ENCODE data around the gene CEACAM16. TPM values are rescaled to one million over a fixed set of nuclear protein-coding genes. Genes with fewer than 3 reads are reported as not detected.

Gene CEACAM16
- total and polyA plus RNA-seq, 10 of the 15 experiments (the other 5 are each of a cell fraction or from before 2014, with no cell fraction given): not detected

DNA sequence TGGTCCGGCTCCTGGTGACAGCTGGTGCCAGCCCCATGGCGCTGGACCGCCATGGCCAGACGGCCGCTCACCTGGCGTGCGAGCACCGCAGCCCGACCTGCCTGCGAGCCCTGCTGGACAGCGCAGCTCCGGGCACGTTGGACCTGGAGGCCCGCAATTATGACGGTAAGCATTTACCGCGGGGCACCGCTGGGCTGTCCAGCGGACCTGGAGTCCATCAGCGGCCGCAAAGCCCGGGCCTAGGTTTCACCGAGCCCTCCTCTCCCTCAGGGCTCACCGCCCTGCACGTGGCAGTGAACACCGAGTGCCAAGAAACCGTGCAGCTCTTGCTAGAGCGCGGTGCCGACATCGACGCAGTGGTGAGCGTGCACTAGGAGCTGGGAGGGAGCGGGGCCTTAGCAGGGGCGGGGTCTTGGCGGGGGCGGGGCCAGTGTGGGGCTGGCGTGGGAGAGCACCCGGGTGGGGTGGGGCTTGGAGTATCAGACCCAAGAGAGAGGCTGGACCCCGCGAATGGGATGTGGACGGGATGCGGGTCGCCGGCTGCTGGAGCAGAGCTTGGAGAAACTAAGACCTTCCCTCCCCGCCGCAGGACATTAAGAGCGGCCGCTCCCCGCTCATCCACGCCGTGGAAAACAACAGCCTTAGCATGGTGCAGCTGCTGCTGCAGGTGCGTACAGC is 58.2 kb downstream of the CEACAM16 start:
- peaks cover 3 to 11% of the 10 kb centered on the region in 2 experiments; a peak in 3 of 4 replicates for H3K36me3 ChIP-seq (ENCODE audit: control insufficient read depth in 2 of 2, insufficient read depth in 2 of 2, low read length in 1 of 2)
- ChIA-PET POLR2A (interaction anchor here (1.3 kb wide), 1 partner anchor 10 kb away, joined by 4 read pairs; no protein-coding TSS in a partner anchor), RAD21 (ENCODE audit: unreplicated experiment) (interaction anchor here (0.9 kb wide), 1 partner anchor 33 kb away, joined by 3 read pairs; no protein-coding TSS in a partner anchor), CTCF (interaction anchor here (1.6 kb wide), 1 partner anchor 35 kb away, joined by 4 read pairs; no protein-coding TSS in a partner anchor), SMC1A (ENCODE audit: uncharacterized antibody, unreplicated experiment) (interaction anchor here (1.5 kb wide), 1 partner anchor 10 kb away, joined by 6 read pairs; no protein-coding TSS in a partner anchor)
- BruUV-seq (replicated peaks): no TSS peak
- H3K79me2 ChIP-seq (ENCODE audit: control insufficient read depth, insufficient read depth, low read length): peaks cover 22% of the 10 kb centered on the region
- no peaks in the 10 kb centered on the region for H3K9me3 ChIP-seq (replicated peaks; ENCODE audit: control insufficient read depth, insufficient read depth, low read length)
- H3K27ac ChIP-seq (ENCODE audit: control insufficient read depth, insufficient read depth): no peak overlapping the region
- TF ChIP-seq SRF (IDR thresholded peaks at IDR 0.05; ENCODE audit: low read depth in 2 of 2, low read length in 2 of 2): no peak
- TF ChIP-seq CHD2 (IDR thresholded peaks at IDR 0.05; ENCODE audit: borderline replicate concordance, low read depth, low read length): no peak
- TF ChIP-seq BCL11A (IDR thresholded peaks at IDR 0.05; ENCODE audit: low read depth, low read length): no peak
- no peak for TF ChIP-seq PAX5 (IDR thresholded peaks at IDR 0.05; ENCODE audit: borderline replicate concordance, low read depth, low read length)
- TF ChIP-seq, protein P1, sequence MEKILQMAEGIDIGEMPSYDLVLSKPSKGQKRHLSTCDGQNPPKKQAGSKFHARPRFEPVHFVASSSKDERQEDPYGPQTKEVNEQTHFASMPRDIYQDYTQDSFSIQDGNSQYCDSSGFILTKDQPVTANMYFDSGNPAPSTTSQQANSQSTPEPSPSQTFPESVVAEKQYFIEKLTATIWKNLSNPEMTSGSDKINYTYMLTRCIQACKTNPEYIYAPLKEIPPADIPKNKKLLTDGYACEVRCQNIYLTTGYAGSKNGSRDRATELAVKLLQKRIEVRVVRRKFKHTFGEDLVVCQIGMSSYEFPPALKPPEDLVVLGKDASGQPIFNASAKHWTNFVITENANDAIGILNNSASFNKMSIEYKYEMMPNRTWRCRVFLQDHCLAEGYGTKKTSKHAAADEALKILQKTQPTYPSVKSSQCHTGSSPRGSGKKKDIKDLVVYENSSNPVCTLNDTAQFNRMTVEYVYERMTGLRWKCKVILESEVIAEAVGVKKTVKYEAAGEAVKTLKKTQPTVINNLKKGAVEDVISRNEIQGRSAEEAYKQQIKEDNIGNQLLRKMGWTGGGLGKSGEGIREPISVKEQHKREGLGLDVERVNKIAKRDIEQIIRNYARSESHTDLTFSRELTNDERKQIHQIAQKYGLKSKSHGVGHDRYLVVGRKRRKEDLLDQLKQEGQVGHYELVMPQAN (conservative IDR thresholded peaks at IDR 0.05): no peak
- TF ChIP-seq NFXL1 (IDR thresholded peaks at IDR 0.05; ENCODE audit: borderline replicate concordance): no peak
- no peak for TF ChIP-seq KDM1A (IDR thresholded peaks at IDR 0.05; ENCODE audit: borderline replicate concordance)
- no peak for TF ChIP-seq TCF7 (IDR thresholded peaks at IDR 0.05; ENCODE audit: borderline replicate concordance)
- TF ChIP-seq ZNF207 (IDR thresholded peaks at IDR 0.05; ENCODE audit: borderline replicate concordance): no peak
- no peak for TF ChIP-seq EP300 (IDR thresholded peaks at IDR 0.05; ENCODE audit: borderline replicate concordance in 1 of 2, control insufficient read depth in 1 of 2, low read depth in 2 of 2, low read length in 2 of 2)
- TF ChIP-seq TBL1XR1 (IDR thresholded peaks at IDR 0.05; ENCODE audit: low read depth, low read length): no peak
- no peak for TF ChIP-seq NFYB (IDR thresholded peaks at IDR 0.05; ENCODE audit: insufficient read depth, low read depth, low read length)
- TF ChIP-seq, protein P2, sequence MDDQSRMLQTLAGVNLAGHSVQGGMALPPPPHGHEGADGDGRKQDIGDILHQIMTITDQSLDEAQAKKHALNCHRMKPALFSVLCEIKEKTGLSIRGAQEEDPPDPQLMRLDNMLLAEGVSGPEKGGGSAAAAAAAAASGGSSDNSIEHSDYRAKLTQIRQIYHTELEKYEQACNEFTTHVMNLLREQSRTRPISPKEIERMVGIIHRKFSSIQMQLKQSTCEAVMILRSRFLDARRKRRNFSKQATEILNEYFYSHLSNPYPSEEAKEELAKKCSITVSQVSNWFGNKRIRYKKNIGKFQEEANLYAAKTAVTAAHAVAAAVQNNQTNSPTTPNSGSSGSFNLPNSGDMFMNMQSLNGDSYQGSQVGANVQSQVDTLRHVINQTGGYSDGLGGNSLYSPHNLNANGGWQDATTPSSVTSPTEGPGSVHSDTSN (IDR thresholded peaks at IDR 0.05; ENCODE audit: insufficient replicate concordance, low read depth, low read length): no peak
- TF ChIP-seq SP1 (IDR thresholded peaks at IDR 0.05; ENCODE audit: low read depth, low read length): no peak
- no peak for TF ChIP-seq POLR2A (IDR thresholded peaks at IDR 0.05; ENCODE audit: low read depth, low read length)
- no peak overlapping the region for H3K4me2 ChIP-seq (ENCODE audit: control insufficient read depth, insufficient read depth)
- in situ Hi-C loops (cut with MboI) (no loop called here), intact Hi-C loops (cut with micrococcal nuclease; ENCODE audit: unreplicated experiment) (no loop called here)
- H3K4me3 ChIP-seq: no peak overlapping the region
- peaks cover 15% of the 10 kb centered on the region for H3K4me1 ChIP-seq (ENCODE audit: control insufficient read depth, insufficient read depth, low read length)
- no peak overlapping the region for H3K9ac ChIP-seq (ENCODE audit: control insufficient read depth, insufficient read depth, low read length)
- ATAC-seq (no peak), DNase-seq (ENCODE audit: low read depth, low spot score) (no peak), FAIRE-seq (no peak)
- no peak overlapping the region for H2AFZ ChIP-seq (ENCODE audit: control insufficient read depth, low read depth, low read length)
- H3K27me3 ChIP-seq (replicated peaks in 1 of 2; ENCODE audit: control insufficient read depth in 2 of 2, insufficient read depth in 2 of 2, low read length in 1 of 2): no peaks in the 10 kb centered on the region
- 95% methylated on average over 42 of the region's 53 CpGs for WGBS (ENCODE audit: insufficient coverage, insufficient replicate concordance, low lambda C conversion rate, missing lambda C conversion rate)
- no peaks in the 10 kb centered on the region for H4K20me1 ChIP-seq (ENCODE audit: control insufficient read depth, insufficient read depth)

All from GM12878 (cell line).